ENCODE data around the gene OBSCN.

OBSCN gene

DNA sequence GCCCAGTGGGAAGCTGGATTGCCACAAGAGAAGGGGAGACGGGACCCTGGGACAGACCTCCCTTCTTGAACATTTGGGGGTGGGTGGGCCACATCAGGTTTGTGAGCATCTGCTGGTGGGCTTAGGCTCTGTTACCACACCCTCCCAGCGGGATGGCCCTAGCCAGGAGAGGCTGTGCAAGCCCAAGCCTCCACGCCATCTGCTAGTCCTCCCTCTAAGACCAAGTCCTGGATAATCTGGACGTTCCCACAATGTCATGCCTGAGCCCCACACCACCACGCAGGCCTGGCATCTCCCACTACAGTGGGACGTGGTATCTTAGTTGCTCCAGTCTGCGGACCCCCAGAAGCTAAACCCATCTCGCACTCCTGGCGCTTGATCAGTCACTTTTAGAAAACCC is 46.0 kb upstream of the OBSCN start:
- no peak for DNase-seq (ENCODE audit: low read depth)
- TF ChIP-seq, protein P1, sequence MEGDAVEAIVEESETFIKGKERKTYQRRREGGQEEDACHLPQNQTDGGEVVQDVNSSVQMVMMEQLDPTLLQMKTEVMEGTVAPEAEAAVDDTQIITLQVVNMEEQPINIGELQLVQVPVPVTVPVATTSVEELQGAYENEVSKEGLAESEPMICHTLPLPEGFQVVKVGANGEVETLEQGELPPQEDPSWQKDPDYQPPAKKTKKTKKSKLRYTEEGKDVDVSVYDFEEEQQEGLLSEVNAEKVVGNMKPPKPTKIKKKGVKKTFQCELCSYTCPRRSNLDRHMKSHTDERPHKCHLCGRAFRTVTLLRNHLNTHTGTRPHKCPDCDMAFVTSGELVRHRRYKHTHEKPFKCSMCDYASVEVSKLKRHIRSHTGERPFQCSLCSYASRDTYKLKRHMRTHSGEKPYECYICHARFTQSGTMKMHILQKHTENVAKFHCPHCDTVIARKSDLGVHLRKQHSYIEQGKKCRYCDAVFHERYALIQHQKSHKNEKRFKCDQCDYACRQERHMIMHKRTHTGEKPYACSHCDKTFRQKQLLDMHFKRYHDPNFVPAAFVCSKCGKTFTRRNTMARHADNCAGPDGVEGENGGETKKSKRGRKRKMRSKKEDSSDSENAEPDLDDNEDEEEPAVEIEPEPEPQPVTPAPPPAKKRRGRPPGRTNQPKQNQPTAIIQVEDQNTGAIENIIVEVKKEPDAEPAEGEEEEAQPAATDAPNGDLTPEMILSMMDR (IDR thresholded peaks at IDR 0.05; ENCODE audit: insufficient read depth, low read depth, low read length, missing control alignments): no peak
- H3K4me3 ChIP-seq (ENCODE audit: low read length): no peak overlapping the region

DNA sequence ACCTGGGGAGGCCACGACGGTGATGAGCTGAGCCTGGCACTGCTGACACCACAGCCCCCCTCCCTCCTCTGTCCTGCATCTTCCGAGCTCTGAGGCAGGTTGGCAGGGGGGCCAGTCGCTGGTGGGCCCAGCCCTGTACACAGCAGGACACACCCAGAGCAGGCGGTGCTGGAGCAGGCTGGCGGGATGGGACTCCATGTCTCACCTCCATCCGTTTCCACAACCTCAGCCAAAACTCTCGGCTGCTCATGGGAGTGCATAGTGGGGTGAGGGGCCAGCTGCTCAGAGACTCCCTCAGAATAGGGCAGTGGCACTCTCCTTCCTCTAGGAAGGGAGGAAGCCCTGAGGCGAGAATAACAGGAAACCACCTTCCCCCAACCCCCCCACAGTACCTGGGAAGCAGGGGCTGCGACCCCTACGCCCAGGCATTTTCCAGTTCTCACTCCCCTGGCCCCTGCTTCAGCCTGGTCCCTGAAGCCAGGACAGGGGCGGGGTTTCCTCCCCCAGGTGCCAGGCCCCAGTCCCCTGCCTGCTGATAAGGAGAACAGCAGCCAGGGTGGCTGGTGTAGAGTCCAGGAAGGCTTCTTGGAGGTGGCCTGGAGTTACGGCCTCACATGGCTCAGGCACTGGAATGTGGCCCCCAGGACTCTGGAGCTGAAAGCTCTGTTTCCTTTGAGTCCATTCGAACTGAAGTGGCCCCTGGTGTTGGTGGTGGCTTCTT is 45.4 kb upstream of the OBSCN start:
- H3K4me3 ChIP-seq (ENCODE audit: low read length): no peak overlapping the region
- TF ChIP-seq, protein P1 (IDR thresholded peaks at IDR 0.05; ENCODE audit: insufficient read depth, low read depth, low read length, missing control alignments): peak; percentile 2
- peak; percentile 51 for DNase-seq (ENCODE audit: low read depth)

DNA sequence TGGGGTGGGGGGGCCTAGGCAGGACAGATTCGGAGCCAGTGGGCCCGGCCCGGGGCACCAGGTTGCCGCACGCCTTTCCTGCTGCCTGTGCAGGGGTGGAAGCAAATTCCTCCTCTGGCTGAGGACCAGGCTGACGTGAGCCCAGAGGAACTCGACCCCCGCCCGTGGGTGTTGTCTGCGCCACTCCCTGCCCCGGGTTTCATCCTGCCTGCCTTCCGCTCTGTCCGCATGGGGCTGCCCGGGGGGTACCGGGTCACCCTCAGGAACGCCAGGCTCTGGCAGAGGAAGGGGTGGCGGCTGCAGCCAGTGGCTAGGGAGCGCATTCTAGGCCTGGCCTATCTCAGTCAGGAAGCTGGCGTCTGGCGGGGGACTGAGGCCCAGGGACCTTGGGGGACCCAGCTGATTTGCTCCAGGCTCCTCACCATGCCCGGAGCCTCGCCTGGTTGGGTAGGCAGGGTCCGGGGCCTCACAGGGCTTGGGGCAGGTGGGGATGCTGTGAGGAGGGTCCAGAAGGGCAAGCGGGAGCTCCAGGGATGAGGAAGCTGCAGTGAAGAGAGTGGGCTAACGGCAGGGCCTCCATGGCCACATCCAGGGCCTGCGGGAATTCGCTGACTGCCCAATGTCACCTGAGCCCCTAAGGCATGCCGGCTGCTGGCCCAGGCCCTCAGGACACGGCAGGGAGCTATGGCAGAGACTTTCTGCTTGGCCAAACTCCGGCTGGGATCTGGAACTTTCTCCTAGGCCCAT is 44.7 kb upstream of the OBSCN start:
- DNase-seq (ENCODE audit: low read depth): peak; percentile 84
- H3K4me3 ChIP-seq (ENCODE audit: low read length): no peak overlapping the region

DNA sequence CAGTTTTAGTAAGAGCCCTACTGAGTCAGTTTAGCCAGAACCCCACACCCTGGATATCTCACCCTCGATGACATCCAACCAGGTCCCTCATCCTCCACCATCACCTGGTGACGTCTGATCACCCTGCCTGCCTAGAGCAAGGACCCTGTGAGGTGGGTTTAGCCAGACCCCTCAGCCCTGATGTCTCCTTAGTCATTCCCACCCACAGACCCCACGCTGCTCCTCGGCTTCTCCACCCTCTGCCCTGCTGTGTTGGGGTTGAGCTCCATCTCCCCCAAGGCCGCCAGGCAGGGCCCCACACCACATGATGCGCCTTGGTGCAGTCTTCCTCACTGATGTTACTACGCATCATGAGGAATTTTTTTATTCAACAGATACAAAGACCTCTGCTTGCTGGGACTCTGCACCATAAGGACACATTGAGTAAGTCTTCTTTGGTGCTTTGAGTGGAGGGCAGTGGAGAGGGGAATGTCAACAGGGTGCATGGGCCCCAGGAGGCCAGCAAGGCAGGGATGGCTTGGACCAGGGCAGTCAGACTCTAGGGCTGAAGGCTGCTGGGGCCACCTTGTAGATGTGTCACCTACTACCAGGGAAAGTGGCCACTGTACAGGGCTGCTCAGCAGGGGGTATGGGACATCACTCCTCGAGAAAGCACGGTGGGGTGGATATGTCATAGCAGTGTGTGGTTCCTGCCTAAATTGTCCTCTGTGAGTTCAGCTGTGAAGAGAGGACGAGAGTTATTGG is 43.9 kb upstream of the OBSCN start:
- no peak for DNase-seq (ENCODE audit: low read depth)
- H3K4me3 ChIP-seq (ENCODE audit: low read length): no peak overlapping the region
- TF ChIP-seq, protein P1 (IDR thresholded peaks at IDR 0.05; ENCODE audit: insufficient read depth, low read depth, low read length, missing control alignments): no peak

More for the DNA sequence above, 44.7 kb upstream of the OBSCN start:
- TF ChIP-seq, protein P1 (IDR thresholded peaks at IDR 0.05; ENCODE audit: insufficient read depth, low read depth, low read length, missing control alignments): no peak

DNA sequence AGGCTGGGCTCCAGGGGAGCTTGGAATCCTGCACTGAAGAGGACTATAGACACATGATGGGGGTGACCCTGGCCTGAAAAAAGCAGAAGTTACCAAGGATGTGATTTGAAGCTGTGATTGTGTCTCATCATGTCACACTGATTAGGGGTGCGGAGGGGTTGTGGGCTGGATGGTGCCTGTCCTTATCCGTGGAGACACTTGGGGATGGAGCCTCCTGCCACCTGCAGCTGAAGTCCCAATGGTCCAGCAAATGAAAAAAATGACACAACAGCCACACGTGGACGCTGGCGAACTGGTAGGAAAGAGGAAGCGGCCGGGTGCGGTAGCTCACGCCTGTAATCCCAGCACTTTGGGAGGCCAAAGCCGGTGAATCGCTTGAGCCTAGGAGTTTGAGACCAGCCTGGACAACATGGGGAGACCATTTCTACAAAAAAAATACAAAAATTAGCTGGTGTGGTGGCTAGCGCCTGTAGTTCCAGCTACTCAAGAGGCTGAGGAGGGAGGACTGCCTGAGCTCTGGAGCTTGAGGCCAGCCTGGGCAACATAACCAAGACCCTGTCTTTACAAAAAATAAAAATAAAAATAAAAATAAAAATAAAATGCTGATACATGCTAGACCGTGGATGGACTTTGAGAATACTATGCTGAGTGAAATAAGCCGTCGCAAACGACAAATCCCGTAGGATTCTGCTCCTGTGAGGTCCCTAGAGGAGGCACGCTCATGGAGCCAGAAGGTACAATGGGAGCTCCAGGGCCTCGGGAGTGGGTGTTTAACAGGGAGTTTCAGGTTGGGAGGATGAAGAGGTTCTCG is 43.1 kb upstream of the OBSCN start:
- H3K4me3 ChIP-seq (ENCODE audit: low read length): peak overlapping the region; percentile 57
- TF ChIP-seq, protein P1 (IDR thresholded peaks at IDR 0.05; ENCODE audit: insufficient read depth, low read depth, low read length, missing control alignments): no peak
- no peak for DNase-seq (ENCODE audit: low read depth)
